ENCODE results near the gene CHCHD6. TPM values are rescaled to one million over a fixed set of nuclear protein-coding genes. Genes with fewer than 3 reads are reported as not detected.

Gene CHCHD6
- total RNA-seq, 4 donors from 2014 or later: 15.6 to 25.8 (median 21.2) TPM

GRCh38 chr3:126889276-126890201 lies 185.5 kb downstream of the CHCHD6 start:
- H3K4me3 ChIP-seq (ENCODE audit: low read depth, poor library complexity, severe bottlenecking): no peak overlapping the region
- TF ChIP-seq CTCF (IDR thresholded peaks at IDR 0.05): no peak
- no peak for TF ChIP-seq POLR2A (IDR thresholded peaks at IDR 0.05)
- no peak for DNase-seq (ENCODE audit: low spot score in 2 of 2)
- intact Hi-C loops (cut with DNase I; ENCODE audit: low total_unique reads): no loop called here
- 97 to 98% methylated on average over 13 to 15 of the region's 15 CpGs for WGBS, 2 donors

GRCh38 chr3:126891141-126891540 lies 187.1 kb downstream of the CHCHD6 start:
- WGBS, 2 donors: 97 to 98% methylated on average over 7 of the region's 7 CpGs
- intact Hi-C loops (cut with DNase I; ENCODE audit: low total_unique reads): no loop called here
- H3K4me3 ChIP-seq (ENCODE audit: low read depth, poor library complexity, severe bottlenecking): no peak overlapping the region
- no peak for DNase-seq (ENCODE audit: low spot score in 2 of 2)
- TF ChIP-seq POLR2A (IDR thresholded peaks at IDR 0.05): no peak
- no peak for TF ChIP-seq CTCF (IDR thresholded peaks at IDR 0.05)

GRCh38 chr3:126891791-126892190 lies 187.8 kb downstream of the CHCHD6 start:
- DNase-seq (ENCODE audit: low spot score in 2 of 2): no peak
- 92 to 94% methylated on average over 9 to 10 of the region's 10 CpGs for WGBS, 2 donors
- intact Hi-C loops (cut with DNase I; ENCODE audit: low total_unique reads): no loop called here
- H3K4me3 ChIP-seq (ENCODE audit: low read depth, poor library complexity, severe bottlenecking): no peak overlapping the region
- TF ChIP-seq CTCF (IDR thresholded peaks at IDR 0.05) (no peak), POLR2A (IDR thresholded peaks at IDR 0.05) (no peak)

GRCh38 chr3:126893651-126894050 lies 189.6 kb downstream of the CHCHD6 start:
- no peak overlapping the region for H3K4me3 ChIP-seq (ENCODE audit: low read depth, poor library complexity, severe bottlenecking)
- no peak for DNase-seq (ENCODE audit: low spot score in 2 of 2)
- intact Hi-C loops (cut with DNase I; ENCODE audit: low total_unique reads): no loop called here
- 90 to 91% methylated on average over 2 of the region's 2 CpGs for WGBS, 2 donors
- no peak for TF ChIP-seq CTCF (IDR thresholded peaks at IDR 0.05)
- TF ChIP-seq POLR2A (IDR thresholded peaks at IDR 0.05): no peak

- 85 to 89% methylated on average over 4 of the region's 4 CpGs for WGBS, 2 donors
- H3K4me3 ChIP-seq (ENCODE audit: low read depth, poor library complexity, severe bottlenecking): no peak overlapping the region
- no peak for DNase-seq (ENCODE audit: low spot score in 2 of 2)
- intact Hi-C loops (cut with DNase I; ENCODE audit: low total_unique reads): no loop called here
- TF ChIP-seq POLR2A (IDR thresholded peaks at IDR 0.05) (no peak), CTCF (IDR thresholded peaks at IDR 0.05) (no peak)
These were observed 190.4 kb downstream of the CHCHD6 start for GRCh38 chr3:126894475-126894874.
